ENCODE measurements around the gene RNF111.
"Not testable (repeated sequence)": the region's sequence is repeated elsewhere in the genome, so short reads cannot be mapped to it uniquely, and the experiment has no call there.

DNA sequence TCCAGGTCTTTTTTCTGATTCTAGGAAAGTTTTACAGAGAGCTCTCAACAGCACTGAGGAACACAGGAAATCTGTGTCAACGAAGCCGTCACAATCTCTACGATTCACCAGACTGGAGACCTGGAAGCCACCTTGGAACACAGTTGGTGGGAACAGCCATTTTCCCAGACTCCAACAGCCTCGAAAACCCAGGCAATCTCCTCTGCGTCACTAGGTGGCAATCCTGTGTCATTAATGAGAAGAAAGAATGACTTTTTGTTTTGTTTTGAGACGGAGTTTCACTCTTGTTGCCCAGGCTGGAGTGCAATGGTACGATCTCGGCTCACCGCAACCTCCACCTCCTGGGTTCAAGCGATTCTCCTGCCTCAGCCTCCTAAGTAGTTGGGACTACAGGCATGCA lies 157.1 kb downstream of the RNF111 start:
- TF ChIP-seq, protein P1, sequence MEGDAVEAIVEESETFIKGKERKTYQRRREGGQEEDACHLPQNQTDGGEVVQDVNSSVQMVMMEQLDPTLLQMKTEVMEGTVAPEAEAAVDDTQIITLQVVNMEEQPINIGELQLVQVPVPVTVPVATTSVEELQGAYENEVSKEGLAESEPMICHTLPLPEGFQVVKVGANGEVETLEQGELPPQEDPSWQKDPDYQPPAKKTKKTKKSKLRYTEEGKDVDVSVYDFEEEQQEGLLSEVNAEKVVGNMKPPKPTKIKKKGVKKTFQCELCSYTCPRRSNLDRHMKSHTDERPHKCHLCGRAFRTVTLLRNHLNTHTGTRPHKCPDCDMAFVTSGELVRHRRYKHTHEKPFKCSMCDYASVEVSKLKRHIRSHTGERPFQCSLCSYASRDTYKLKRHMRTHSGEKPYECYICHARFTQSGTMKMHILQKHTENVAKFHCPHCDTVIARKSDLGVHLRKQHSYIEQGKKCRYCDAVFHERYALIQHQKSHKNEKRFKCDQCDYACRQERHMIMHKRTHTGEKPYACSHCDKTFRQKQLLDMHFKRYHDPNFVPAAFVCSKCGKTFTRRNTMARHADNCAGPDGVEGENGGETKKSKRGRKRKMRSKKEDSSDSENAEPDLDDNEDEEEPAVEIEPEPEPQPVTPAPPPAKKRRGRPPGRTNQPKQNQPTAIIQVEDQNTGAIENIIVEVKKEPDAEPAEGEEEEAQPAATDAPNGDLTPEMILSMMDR (IDR thresholded peaks at IDR 0.05): not testable (repeated sequence)
- TF ChIP-seq POLR2A, POLR2AphosphoS5 (IDR thresholded peaks at IDR 0.05): not testable (repeated sequence)
